H1 (cell line): ENCODE data around the gene PLA1A. TPM values are rescaled to one million over a fixed set of nuclear protein-coding genes. Genes with fewer than 3 reads are reported as not detected.

Experiments
- CTCF ChIA-PET: fragments of 300-600 bp; sonication (Branson Sonifier 250); formaldehyde crosslinking; loops from one replicate; lab custom pipeline; 2021; ENCODE audit not compliant: partially characterized antibody; lab: Charles Lee
- POLR2A ChIA-PET: fragments of 300-600 bp; sonication (Branson Sonifier 250); formaldehyde crosslinking; loops from one replicate; lab custom pipeline; 2021; ENCODE audit warnings: inconsistent platforms; ENCODE audit not compliant: partially characterized antibody; lab: Charles Lee
- DNase-seq, 2 experiments: peaks; one replicate each; pipeline versions ENCODE4 v3.0.0 to v3.0.0-alpha.2; 2010 to 2022; ENCODE audit warnings: low spot score in 2 of 2, low read depth in 1 of 2, mixed read lengths in 1 of 2
- FAIRE-seq: peaks from 2 replicates; lab custom pipeline; 2011; peaks lifted over from hg19 to GRCh38; lab: Jason Lieb, UNC
- H2AFZ ChIP-seq: 2 replicates; pipeline ENCODE4 v1.8.1; 2012; ENCODE audit warnings: low read length, inconsistent platforms
- H2AK5ac ChIP-seq: 2 replicates; pipeline ENCODE4 v1.6.1; 2013; ENCODE audit warnings: low read depth, low read length
- H2BK120ac ChIP-seq: replicated peaks from 2 replicates; pipeline ENCODE3; 2013; ENCODE audit warnings: low read depth, low read length, inconsistent platforms
- H2BK12ac ChIP-seq: 2 replicates; pipeline ENCODE4 v1.6.1; 2013; ENCODE audit warnings: low read depth, low read length
- H2BK15ac ChIP-seq: 2 replicates; pipeline ENCODE4 v1.6.1; 2013; ENCODE audit warnings: low read length
- H2BK20ac ChIP-seq: 2 replicates; pipeline ENCODE4 v1.6.1; 2013; ENCODE audit warnings: low read length
- H2BK5ac ChIP-seq: 2 replicates; pipeline ENCODE4 v1.6.1; 2013; ENCODE audit warnings: low read depth, low read length
- H3K14ac ChIP-seq: 2 replicates; pipeline ENCODE4 v1.6.1; 2013; ENCODE audit warnings: inconsistent platforms; ENCODE audit not compliant: insufficient read length
- H3K18ac ChIP-seq: 2 replicates; pipeline ENCODE4 v1.6.1; 2013; ENCODE audit warnings: low read length; ENCODE audit errors: extremely low read depth
- H3K23ac ChIP-seq: 2 replicates; pipeline ENCODE4 v1.6.1; 2013; ENCODE audit warnings: inconsistent platforms; ENCODE audit not compliant: insufficient read length
- H3K23me2 ChIP-seq: 2 replicates; pipeline ENCODE4 v1.6.1; 2013; ENCODE audit warnings: low read depth, low read length
- H3K27ac ChIP-seq: 2 replicates; pipeline ENCODE4 v1.6.1; 2011; ENCODE audit warnings: low read depth, low read length, inconsistent platforms
- H3K27me3 ChIP-seq, 4 experiments: replicated peaks in 1 of 4; 1 replicate in 1 of 4; 2 replicates in 3 of 4; pipeline versions ENCODE4 v1.6.1 to v1.8.1; 2011 to 2013; ENCODE audit warnings: low read length in 3 of 4, mild to moderate bottlenecking in 3 of 4, inconsistent platforms in 2 of 4, mixed read lengths in 2 of 4, moderate library complexity in 1 of 4; ENCODE audit not compliant: control insufficient read depth in 3 of 4, insufficient read depth in 3 of 4; ENCODE audit errors: extremely low read depth in 1 of 4
- H3K36me3 ChIP-seq, 4 experiments: 2 replicates each; pipeline versions ENCODE4 v1.6.1 to v1.8.1; 2011 to 2013; ENCODE audit warnings: mild to moderate bottlenecking in 4 of 4, low read length in 3 of 4, moderate library complexity in 2 of 4, control low read depth in 1 of 4, inconsistent platforms in 1 of 4; ENCODE audit not compliant: insufficient read depth in 4 of 4, control insufficient read depth in 2 of 4
- H3K4ac ChIP-seq: replicated peaks from 2 replicates; pipeline ENCODE3; 2013; ENCODE audit warnings: low read length, low read depth, mixed read lengths, inconsistent platforms; ENCODE audit not compliant: insufficient read length
- H3K4me1 ChIP-seq, 4 experiments: replicated peaks in 1 of 4; 1 replicate in 1 of 4; 2 replicates in 3 of 4; pipeline versions ENCODE4 v1.6.1 to v1.8.1; 2011 to 2013; ENCODE audit warnings: low read length in 3 of 4, inconsistent platforms in 2 of 4, mixed read lengths in 1 of 4; ENCODE audit not compliant: insufficient read depth in 4 of 4, control insufficient read depth in 3 of 4
- H3K4me2 ChIP-seq, 2 experiments: 2 replicates each; pipeline versions ENCODE4 v1.6.1 to v1.8.1; 2011 to 2013; ENCODE audit warnings: low read depth in 2 of 2, low read length in 2 of 2, control low read depth in 1 of 2, inconsistent platforms in 1 of 2, mild to moderate bottlenecking in 1 of 2; ENCODE audit not compliant: insufficient read depth in 1 of 2
- H3K4me3 ChIP-seq, 4 experiments: fragments of 200-600, 300-600 bp in 1 of 4; sonication (generic), shearing (Covaris generic), sonication (Bioruptor Twin) in 1 of 4; 2 replicates each; pipeline versions ENCODE4 v1.5.1 to v1.8.1; 2011 to 2016; ENCODE audit warnings: low read length in 4 of 4, low read depth in 3 of 4, control low read depth in 2 of 4, inconsistent platforms in 2 of 4, mild to moderate bottlenecking in 2 of 4, mixed read lengths in 1 of 4, moderate library complexity in 1 of 4; ENCODE audit not compliant: insufficient read depth in 2 of 4; ENCODE audit errors: extremely low read depth in 1 of 4
- H3K56ac ChIP-seq: replicated peaks from 2 replicates; pipeline ENCODE3; 2013; ENCODE audit warnings: low read depth, mild to moderate bottlenecking, mixed read lengths, low read length, inconsistent platforms; ENCODE audit not compliant: insufficient read length
- H3K79me1 ChIP-seq: 2 replicates; pipeline ENCODE4 v1.6.1; 2013; ENCODE audit warnings: low read depth, low read length, control low read depth
- H3K79me2 ChIP-seq, 2 experiments: 2 replicates each; pipeline versions ENCODE4 v1.6.1 to v1.8.1; 2012 to 2013; ENCODE audit warnings: low read length in 2 of 2, mild to moderate bottlenecking in 2 of 2, inconsistent platforms in 1 of 2; ENCODE audit not compliant: insufficient read depth in 2 of 2, control insufficient read depth in 1 of 2
- H3K9ac ChIP-seq, 4 experiments: replicated peaks in 1 of 4; 1 replicate in 1 of 4; 2 replicates in 3 of 4; pipeline versions ENCODE4 v1.6.1 to v1.8.1; 2011 to 2013; ENCODE audit warnings: low read depth in 3 of 4, low read length in 3 of 4, control low read depth in 2 of 4, mild to moderate bottlenecking in 2 of 4, moderate library complexity in 2 of 4, inconsistent platforms in 1 of 4; ENCODE audit errors: extremely low read depth in 1 of 4
- H3K9me3 ChIP-seq, 2 experiments: 2 replicates each; pipeline versions ENCODE4 v1.6.1 to v1.8.1; 2012 to 2013; ENCODE audit warnings: mild to moderate bottlenecking in 2 of 2, moderate library complexity in 2 of 2, control low read depth in 1 of 2, inconsistent platforms in 1 of 2, low read depth in 1 of 2, low read length in 1 of 2, mixed read lengths in 1 of 2; ENCODE audit not compliant: insufficient read depth in 2 of 2
- H4K20me1 ChIP-seq, 2 experiments: replicated peaks in 1 of 2; 2 replicates each; pipeline versions ENCODE3 to v1.8.1; 2011 to 2013; ENCODE audit warnings: inconsistent platforms in 2 of 2, low read length in 2 of 2, mild to moderate bottlenecking in 1 of 2; ENCODE audit not compliant: insufficient read depth in 2 of 2, control insufficient read depth in 1 of 2
- H4K5ac ChIP-seq: 2 replicates; pipeline ENCODE4 v1.6.1; 2013; ENCODE audit warnings: low read length, low read depth, mixed read lengths, inconsistent platforms; ENCODE audit not compliant: insufficient read length
- H4K8ac ChIP-seq: 2 replicates; pipeline ENCODE4 v1.8.0; 2013; ENCODE audit warnings: mild to moderate bottlenecking, moderate library complexity, low read length, inconsistent platforms; ENCODE audit not compliant: insufficient read depth; ENCODE audit errors: extremely low read depth
- H4K91ac ChIP-seq: replicated peaks from 2 replicates; pipeline ENCODE3; 2013; ENCODE audit warnings: low read length, mixed read lengths, inconsistent platforms; ENCODE audit not compliant: insufficient read length
- BCL11A ChIP-seq, 2 experiments: IDR thresholded peaks; one replicate each; pipeline ENCODE4 v1.6.1; 2011; ENCODE audit warnings: low read depth in 2 of 2, low read length in 2 of 2, mild to moderate bottlenecking in 2 of 2
- BRCA1 ChIP-seq: IDR thresholded peaks from 2 replicates; pipeline ENCODE4 v1.6.1; 2012; ENCODE audit warnings: low read depth, low read length, improper control_type of control experiment
- CREB1 ChIP-seq: IDR thresholded peaks from 2 replicates; pipeline ENCODE4 v1.6.1; 2012; ENCODE audit warnings: inconsistent platforms
- CTBP2 ChIP-seq: IDR thresholded peaks from 2 replicates; pipeline ENCODE4 v1.7.0; 2011; ENCODE audit warnings: borderline replicate concordance, mild to moderate bottlenecking, moderate library complexity, mixed read lengths, low read length; ENCODE audit not compliant: insufficient read depth, insufficient read length
- EZH2 ChIP-seq: fragments of 200-600 bp; sonication (generic); IDR thresholded peaks from 2 replicates; pipeline ENCODE4 v1.7.1; 2012; ENCODE audit warnings: low read depth, mild to moderate bottlenecking, moderate library complexity, low read length, inconsistent platforms; ENCODE audit not compliant: severe bottlenecking
- HDAC6 ChIP-seq: IDR thresholded peaks from one replicate; pipeline ENCODE4 v1.7.1; 2012; ENCODE audit warnings: low read depth, mild to moderate bottlenecking, inconsistent platforms, low read length, moderate library complexity
- KDM4A ChIP-seq: IDR thresholded peaks from one replicate; pipeline ENCODE4 v1.7.1; 2012; ENCODE audit warnings: low read depth, mild to moderate bottlenecking, moderate library complexity, low read length, inconsistent platforms; ENCODE audit not compliant: severe bottlenecking
- NANOG ChIP-seq: IDR thresholded peaks from 2 replicates; pipeline ENCODE4 v1.6.1; 2011; ENCODE audit warnings: low read length, low read depth, mild to moderate bottlenecking, inconsistent platforms; ENCODE audit not compliant: insufficient read depth, poor library complexity, severe bottlenecking
- RBBP5 ChIP-seq: IDR thresholded peaks from 2 replicates; pipeline ENCODE4 v1.7.1; 2012; ENCODE audit warnings: low read depth, mild to moderate bottlenecking, inconsistent platforms, low read length, moderate library complexity, borderline replicate concordance
- SAP30 ChIP-seq: fragments of 300-600 bp; sonication (generic); IDR thresholded peaks from 2 replicates; pipeline ENCODE4 v1.7.1; 2012; ENCODE audit warnings: low read length, moderate library complexity, mild to moderate bottlenecking, inconsistent platforms; ENCODE audit not compliant: insufficient read depth, insufficient replicate concordance
- TAF1 ChIP-seq: IDR thresholded peaks from 2 replicates; pipeline ENCODE4 v1.6.1; 2011; ENCODE audit warnings: mild to moderate bottlenecking, low read depth, low read length
- TBP ChIP-seq: IDR thresholded peaks from 2 replicates; pipeline ENCODE4 v1.6.1; 2011; ENCODE audit warnings: low read depth, low read length, improper control_type of control experiment
- USF2 ChIP-seq: IDR thresholded peaks from 2 replicates; pipeline ENCODE4 v1.6.1; 2011; ENCODE audit warnings: low read length, improper control_type of control experiment
- WGBS, 2 experiments: shearing (Covaris generic) in 1 of 2; methylation state at CpG; one replicate each; pipeline versions ENCODE4 v1.1.6 to v1.1.7; 2013 to 2015; ENCODE audit warnings: low lambda C conversion rate in 2 of 2, mixed read lengths in 2 of 2, inconsistent platforms in 1 of 2, low coverage in 1 of 2, missing lambda C conversion rate in 1 of 2; ENCODE audit not compliant: insufficient replicate concordance in 2 of 2, insufficient coverage in 1 of 2, insufficient read length in 1 of 2; ENCODE audit errors: extremely low coverage in 1 of 2, missing lambda C conversion rate in 1 of 2; 5-methylcytosine and 5-hydroxymethylcytosine counted together
- polyA plus RNA-seq, 7 experiments: library from polyadenylated mRNA; depleted of rRNA in 3 of 7; stranded (reverse) in 5 of 7; unstranded in 2 of 7; fragments of >200 nt in 5 of 7; fragments of 200-250 nt in 2 of 7; gene quantifications; 1 replicate in 5 of 7; 2 replicates in 1 of 7; 4 replicates in 1 of 7; pipeline versions ENCODE4 v1.2.1 to v1.2.3, GENCODE V29; 2011 to 2013; ENCODE audit warnings: missing spikeins in 2 of 7, mixed read lengths in 2 of 7
- total RNA-seq: library from RNA; stranded (reverse); fragmentation: NEBNext Ultra II Directional; extraction: Animal tissue kit (Norgen Biotek cat#: 25700); gene quantifications from 2 replicates; pipeline ENCODE4 v1.2.1, GENCODE V29; 2021

PLA1A gene
- total and polyA plus RNA-seq, 2 of the 8 experiments (the other 6 are each of a cell fraction or from before 2014, with no cell fraction given): not detected

- no peak for DNase-seq
- Histone ChIP-seq H3K9me3 (no peaks in the 10 kb centered on the region), H3K4me2 (no peak overlapping the region), H4K8ac (no peak overlapping the region), H3K14ac (no peak overlapping the region), H2BK15ac (no peak overlapping the region), H4K20me1 (no peaks in the 10 kb centered on the region), H3K27ac (no peak overlapping the region), H3K56ac (no peak overlapping the region), H3K4me1 (peaks cover 0 to 4% (median 1%) of the 10 kb centered on the region in 4 experiments; a peak in 2 of 7 replicates), H3K23me2 (no peaks in the 10 kb centered on the region), H3K79me1 (no peaks in the 10 kb centered on the region), H2BK5ac (no peak overlapping the region), H3K23ac (no peak overlapping the region), H2BK120ac (no peak overlapping the region), H3K79me2 (no peaks in the 10 kb centered on the region), H4K91ac (no peak overlapping the region), H4K5ac (no peak overlapping the region), H2BK20ac (no peak overlapping the region), H3K36me3 (no peaks in the 10 kb centered on the region), H2BK12ac (no peak overlapping the region), H3K9ac (no peak overlapping the region), H2AFZ (no peak overlapping the region), H3K27me3 (no peaks in the 10 kb centered on the region), H2AK5ac (no peak overlapping the region), H3K4me3 (no peak overlapping the region), H3K4ac (no peak overlapping the region), H3K18ac (no peak overlapping the region)
- WGBS, 2 experiments: 79% methylated on average over 3 of the region's 3 CpGs; no CpG with 5 or more reads in 1 of the 2 experiments
- CTCF ChIA-PET: interaction anchor here (0.7 to 1.6 kb wide), 3 partner anchors 11 to 408 kb away, joined by 3 read pairs; no protein-coding TSS in a partner anchor
- POLR2A ChIA-PET: interaction anchor here (0.6 kb wide), 1 partner anchor 27 kb away, joined by 3 read pairs; no protein-coding TSS in a partner anchor
- no peak for FAIRE-seq
- no peak for TF ChIP-seq CREB1
- no peak for TF ChIP-seq TAF1
- TF ChIP-seq NANOG: no peak
- no peak for TF ChIP-seq RBBP5
- TF ChIP-seq HDAC6: no peak
- no peak for TF ChIP-seq BCL11A (IDR thresholded peaks at IDR 0.05; ENCODE audit: low read depth in 2 of 2, low read length in 2 of 2)
- TF ChIP-seq EZH2: no peak
- TF ChIP-seq SAP30: no peak
- TF ChIP-seq TBP: no peak
- TF ChIP-seq USF2: no peak
- TF ChIP-seq BRCA1: no peak
- no peak for TF ChIP-seq KDM4A
- TF ChIP-seq CTBP2: no peak
Measured at GRCh38 chr3:119631516-119631915, 33.8 kb downstream of the PLA1A start.
